Stimulated activated CD8-positive, alpha-beta memory T cell treated with anti-CD3 and anti-CD28 coated beads, Interleukin-4, amount 100 ng/mL, for 24 hours (primary cell): Measurements from ENCODE around the gene CCR5AS.
"Not testable (repeated sequence)": the region's sequence is repeated elsewhere in the genome, so short reads cannot be mapped to it uniquely, and the experiment has no call there.

Experiments
- DNase-seq: peaks from one replicate; pipeline ENCODE4 v3.0.0-alpha.2; 2020; ENCODE audit warnings: low read depth

CCR5AS gene

GRCh38 chr3:46429250-46429649 is 22.4 kb upstream of the CCR5AS start:
- DNase-seq = no peak

GRCh38 chr3:46427916-46428833 is 21.3 kb upstream of the CCR5AS start:
- DNase-seq = no peak

- not testable (repeated sequence) for DNase-seq
Observed at GRCh38 chr3:46427404-46427803, 20.5 kb upstream of the CCR5AS start.

- DNase-seq = not testable (repeated sequence)
Observed at GRCh38 chr3:46426476-46426875, 19.6 kb upstream of the CCR5AS start.

GRCh38 chr3:46423588-46423987 is 16.7 kb upstream of the CCR5AS start:
- DNase-seq = no peak

GRCh38 chr3:46422617-46423016 is 15.8 kb upstream of the CCR5AS start:
- no peak for DNase-seq

- no peak for DNase-seq
Observed at GRCh38 chr3:46420931-46421330, 14.1 kb upstream of the CCR5AS start.

- DNase-seq = no peak
Observed at GRCh38 chr3:46419816-46420215, 12.9 kb upstream of the CCR5AS start.

- DNase-seq = no peak
Observed at GRCh38 chr3:46417841-46418611, 11.2 kb upstream of the CCR5AS start.

- no peak for DNase-seq
Observed at GRCh38 chr3:46416811-46417510, 10.1 kb upstream of the CCR5AS start.

GRCh38 chr3:46416125-46416810 is 9.4 kb upstream of the CCR5AS start:
- no peak for DNase-seq

GRCh38 chr3:46414739-46415138 is 7.9 kb upstream of the CCR5AS start:
- no peak for DNase-seq

- DNase-seq = no peak
Observed at GRCh38 chr3:46413951-46414350, 7.1 kb upstream of the CCR5AS start.

- no peak for DNase-seq
Observed at GRCh38 chr3:46412786-46413298, 6.0 kb upstream of the CCR5AS start.

GRCh38 chr3:46411271-46411670 is 4.4 kb upstream of the CCR5AS start:
- DNase-seq = no peak

- DNase-seq = no peak
Observed at GRCh38 chr3:46410669-46411068, 3.8 kb upstream of the CCR5AS start.

GRCh38 chr3:46409739-46410489 is 3.0 kb upstream of the CCR5AS start:
- no peak for DNase-seq

- DNase-seq = no peak
Observed at GRCh38 chr3:46408853-46409252, 2.0 kb upstream of the CCR5AS start.

- no peak for DNase-seq
Observed at GRCh38 chr3:46407970-46408369, 1.1 kb upstream of the CCR5AS start.

- DNase-seq = no peak
Observed at GRCh38 chr3:46406443-46406787, 451 bp downstream of the CCR5AS start.
